Fibroblast of mammary gland (primary cell): ENCODE measurements around the gene SCP2.

Source experiments
- DNase-seq: peaks from one replicate; pipeline ENCODE4 v3.0.0-alpha.2; 2010; ENCODE audit warnings: low read depth
- H3K4me3 ChIP-seq: 2 replicates; pipeline ENCODE4 v1.5.1; 2011; ENCODE audit warnings: low read depth, mild to moderate bottlenecking, low read length, moderate library complexity; ENCODE audit not compliant: control insufficient read depth
- TF ChIP-seq, protein P1 (sequence below): conservative IDR thresholded peaks from 2 replicates; pipeline ENCODE4 v1.5.1; 2011; ENCODE audit warnings: low read depth, low read length, inconsistent platforms; ENCODE audit not compliant: control insufficient read depth, insufficient read depth

SCP2 gene

DNA sequence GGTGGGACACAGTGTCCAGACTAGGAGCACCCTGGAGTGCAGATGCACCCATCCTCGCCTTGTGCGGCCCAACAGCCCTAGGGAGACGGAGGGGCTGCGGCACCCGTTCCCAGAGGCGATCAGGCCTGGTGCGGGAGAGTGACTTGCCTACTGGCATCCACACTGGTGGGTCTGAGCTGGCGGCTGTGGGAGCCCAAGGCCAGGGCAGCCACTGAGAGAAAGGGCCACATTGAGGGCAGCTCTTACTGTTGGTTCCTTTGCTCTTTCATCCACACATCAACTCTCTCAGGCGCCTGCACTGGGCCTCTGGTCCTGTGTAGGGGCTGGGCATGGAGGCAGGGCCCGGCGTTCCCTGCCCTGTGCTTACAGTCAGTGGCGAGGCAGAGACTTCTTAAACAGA is 143.5 kb downstream of the SCP2 start:
- no peak overlapping the region for H3K4me3 ChIP-seq
- no peak for DNase-seq
- TF ChIP-seq, protein P1, sequence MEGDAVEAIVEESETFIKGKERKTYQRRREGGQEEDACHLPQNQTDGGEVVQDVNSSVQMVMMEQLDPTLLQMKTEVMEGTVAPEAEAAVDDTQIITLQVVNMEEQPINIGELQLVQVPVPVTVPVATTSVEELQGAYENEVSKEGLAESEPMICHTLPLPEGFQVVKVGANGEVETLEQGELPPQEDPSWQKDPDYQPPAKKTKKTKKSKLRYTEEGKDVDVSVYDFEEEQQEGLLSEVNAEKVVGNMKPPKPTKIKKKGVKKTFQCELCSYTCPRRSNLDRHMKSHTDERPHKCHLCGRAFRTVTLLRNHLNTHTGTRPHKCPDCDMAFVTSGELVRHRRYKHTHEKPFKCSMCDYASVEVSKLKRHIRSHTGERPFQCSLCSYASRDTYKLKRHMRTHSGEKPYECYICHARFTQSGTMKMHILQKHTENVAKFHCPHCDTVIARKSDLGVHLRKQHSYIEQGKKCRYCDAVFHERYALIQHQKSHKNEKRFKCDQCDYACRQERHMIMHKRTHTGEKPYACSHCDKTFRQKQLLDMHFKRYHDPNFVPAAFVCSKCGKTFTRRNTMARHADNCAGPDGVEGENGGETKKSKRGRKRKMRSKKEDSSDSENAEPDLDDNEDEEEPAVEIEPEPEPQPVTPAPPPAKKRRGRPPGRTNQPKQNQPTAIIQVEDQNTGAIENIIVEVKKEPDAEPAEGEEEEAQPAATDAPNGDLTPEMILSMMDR = no peak

DNA sequence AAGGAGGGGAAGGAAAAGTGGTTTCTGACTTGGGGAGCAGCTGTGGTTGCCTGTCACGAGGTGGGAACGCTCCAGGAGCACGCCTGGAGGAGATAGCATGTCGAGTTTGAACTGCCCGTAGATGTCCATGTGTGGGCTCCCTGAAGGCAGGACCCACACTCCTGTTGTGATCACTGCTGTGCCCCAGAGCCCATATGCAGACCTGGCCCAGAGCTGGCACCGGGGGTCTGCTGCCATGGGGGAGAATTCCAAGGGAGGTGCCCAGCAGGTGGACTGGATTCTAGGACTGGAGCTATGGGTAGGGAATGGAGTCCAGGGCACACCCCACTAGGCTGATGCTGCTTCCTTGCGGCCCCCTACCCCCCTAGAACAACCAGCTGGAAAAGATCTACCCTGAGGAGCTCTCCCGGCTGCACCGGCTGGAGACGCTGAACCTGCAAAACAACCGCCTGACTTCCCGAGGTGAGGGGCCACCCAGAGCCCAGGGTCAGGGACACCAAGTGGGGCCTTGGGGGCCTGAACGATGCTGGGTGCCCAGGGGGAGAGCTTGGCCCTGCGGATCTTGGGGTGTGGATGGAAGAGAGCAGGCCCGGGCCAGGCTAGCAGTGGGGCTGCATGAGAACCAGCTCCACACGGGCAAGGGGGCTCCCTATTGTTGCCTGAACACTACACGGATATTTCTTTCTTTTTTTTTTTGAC is 144.2 kb downstream of the SCP2 start:
- H3K4me3 ChIP-seq = no peak overlapping the region
- TF ChIP-seq, protein P1 = no peak
- no peak for DNase-seq

DNA sequence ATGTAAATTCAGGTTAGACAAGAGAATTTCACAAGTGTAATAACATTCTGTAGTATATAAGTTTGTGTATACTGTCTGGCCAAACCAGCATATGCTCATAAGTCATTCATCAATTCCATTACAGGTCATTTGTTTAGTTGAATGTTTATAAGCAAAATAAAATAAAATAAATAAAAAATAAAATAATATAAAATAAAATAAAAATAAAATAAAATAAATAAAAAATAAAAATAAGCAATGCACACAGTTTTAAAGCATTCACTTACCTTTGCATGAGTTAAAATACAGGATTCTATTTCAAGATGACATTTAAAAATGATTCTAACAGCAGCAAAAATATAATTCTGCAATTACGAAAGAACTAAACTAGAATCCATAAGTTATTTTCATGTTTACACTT is 144.8 kb downstream of the SCP2 start:
- H3K4me3 ChIP-seq = no peak overlapping the region
- DNase-seq = no peak
- TF ChIP-seq, protein P1 = no peak

DNA sequence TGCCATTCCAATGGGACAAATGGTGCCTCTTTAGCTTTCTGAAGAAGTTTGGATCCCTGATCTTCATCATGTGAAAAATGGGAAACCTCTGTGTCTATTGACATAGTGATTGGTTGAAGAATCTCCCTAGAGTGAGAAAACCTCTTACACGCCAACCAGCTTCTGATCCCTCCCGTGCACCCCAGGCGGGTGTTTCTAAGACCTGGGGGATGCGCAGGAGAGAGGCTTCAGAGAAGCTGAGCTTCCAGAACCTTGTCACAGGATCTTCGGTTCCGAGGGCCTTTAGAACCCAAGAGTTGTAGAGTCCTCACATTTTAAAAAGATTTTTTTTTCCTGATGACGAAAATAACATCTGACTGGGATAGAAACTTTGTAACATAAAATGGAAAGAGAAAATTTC is 146.2 kb downstream of the SCP2 start:
- TF ChIP-seq, protein P1 = no peak
- no peak for DNase-seq
- H3K4me3 ChIP-seq = no peak overlapping the region

DNA sequence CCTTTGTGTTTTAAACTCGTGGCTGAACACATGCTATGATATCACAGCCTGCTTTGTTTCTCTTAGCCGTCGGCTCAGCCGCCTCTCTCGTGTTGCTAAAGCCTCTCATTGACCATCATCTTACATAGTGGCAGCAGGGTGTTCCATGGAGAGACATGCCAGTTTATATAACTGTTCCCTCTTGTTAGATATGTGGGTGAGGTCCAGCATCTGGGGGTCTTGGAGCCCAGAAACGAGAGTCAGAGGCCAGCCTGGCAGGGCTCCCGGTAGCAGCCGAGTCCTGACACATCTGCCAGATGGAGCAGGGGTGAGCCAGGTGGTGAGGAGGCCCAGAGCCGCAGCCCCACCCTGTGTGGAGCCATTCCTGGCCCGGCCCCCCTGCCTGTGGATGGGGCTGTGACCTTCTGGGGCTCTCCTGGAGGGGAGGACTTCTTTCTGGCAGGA is 146.8 kb downstream of the SCP2 start:
- DNase-seq = peak; percentile 25
- TF ChIP-seq, protein P1 = no peak
- no peak overlapping the region for H3K4me3 ChIP-seq

DNA sequence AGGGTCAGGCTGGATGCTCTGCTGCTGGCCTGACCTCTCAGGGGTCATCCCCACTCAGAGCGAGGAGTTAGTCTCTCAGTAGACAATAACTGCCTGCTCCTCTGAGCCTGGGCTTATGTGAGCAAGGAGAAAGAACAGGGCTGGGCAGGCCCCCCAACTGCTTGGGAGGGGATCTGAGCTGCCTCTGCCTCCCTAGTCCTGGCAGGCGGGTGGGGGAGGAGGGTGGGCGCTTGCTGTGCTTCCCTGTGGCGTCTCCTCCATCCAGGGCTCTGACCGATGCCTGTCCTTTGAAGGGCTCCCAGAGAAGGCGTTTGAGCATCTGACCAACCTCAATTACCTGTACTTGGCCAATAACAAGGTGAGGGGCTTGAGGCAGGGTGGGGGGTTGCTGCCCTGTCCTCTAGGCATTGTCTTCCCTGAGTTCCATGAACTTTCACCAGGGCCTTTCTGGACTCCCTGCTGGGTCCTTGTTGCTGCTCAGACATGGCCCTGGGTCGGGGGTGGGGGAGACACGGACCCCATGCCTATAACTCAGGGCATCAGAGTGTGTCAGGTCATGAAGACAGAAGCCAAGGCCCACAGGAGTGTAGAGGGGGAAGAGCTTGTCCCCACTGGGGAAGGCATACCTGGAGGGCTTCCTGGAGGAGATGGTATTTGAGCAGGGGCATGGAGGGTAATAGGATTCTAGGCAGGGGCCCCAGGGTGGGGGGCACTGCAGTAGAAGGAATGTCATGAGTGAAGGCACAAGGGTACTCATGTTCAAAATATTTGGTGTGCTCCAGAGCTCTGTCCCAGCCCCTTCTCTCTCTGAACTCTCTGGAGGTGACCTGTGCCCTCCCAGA is 147.5 kb downstream of the SCP2 start:
- TF ChIP-seq, protein P1 = no peak
- H3K4me3 ChIP-seq = no peak overlapping the region
- no peak for DNase-seq
